WTC11 (cell line): ENCODE data around the gene NCKAP5. TPM values are rescaled to one million over a fixed set of nuclear protein-coding genes. Genes with fewer than 3 reads are reported as not detected.

ENCODE experiments used
- ATAC-seq: fragments of 200-7000 bp; cut with Tn5 transposase; 2 replicates; pipeline ENCODE4 v1.10.0; 2021; ENCODE audit warnings: mild to moderate bottlenecking, moderate library complexity
- CTCF ChIA-PET: fragments of 300-600 bp; sonication (Branson Sonifier 250); formaldehyde crosslinking; loops from one replicate; lab custom pipeline; 2021; ENCODE audit warnings: antibody characterized with exemption; lab: Charles Lee
- POLR2A ChIA-PET: fragments of 350-600 bp; sonication (Branson Sonifier 250); formaldehyde crosslinking; loops from one replicate; lab custom pipeline; 2021; ENCODE audit warnings: antibody characterized with exemption; lab: Charles Lee
- DNase-seq: peaks from one replicate; pipeline ENCODE4 v3.0.0; 2021; ENCODE audit warnings: low spot score
- H3K27ac Mint-ChIP-seq: 2 replicates; pipeline ENCODE4 v1.8.0; 2021; ENCODE audit warnings: mixed read lengths
- H3K27me3 Mint-ChIP-seq: 2 replicates; pipeline ENCODE4 v1.8.0; 2021; ENCODE audit warnings: low read depth, mild to moderate bottlenecking, moderate library complexity, mixed read lengths
- H3K36me3 Mint-ChIP-seq: 2 replicates; pipeline ENCODE4 v1.8.0; 2021; ENCODE audit warnings: mixed read lengths
- H3K4me1 Mint-ChIP-seq: 2 replicates; pipeline ENCODE4 v1.8.0; 2022; ENCODE audit warnings: mixed read lengths
- H3K4me3 Mint-ChIP-seq: 2 replicates; pipeline ENCODE4 v1.8.0; 2021; ENCODE audit warnings: mild to moderate bottlenecking, moderate library complexity, mixed read lengths
- H3K9me3 Mint-ChIP-seq: 2 replicates; pipeline ENCODE4 v1.8.0; 2021; ENCODE audit warnings: mixed read lengths
- CREB1 ChIP-seq: sonication (generic); formaldehyde crosslinking; IDR thresholded peaks from 2 replicates; pipeline ENCODE4 v1.8.0; 2023; ENCODE audit warnings: mild to moderate bottlenecking, missing genetic modification reagents
- CREM ChIP-seq: sonication (generic); formaldehyde crosslinking; IDR thresholded peaks from 2 replicates; pipeline ENCODE4 v1.8.1; 2022; ENCODE audit warnings: mild to moderate bottlenecking, missing genetic modification reagents, moderate library complexity
- E2F1 ChIP-seq: sonication (generic); formaldehyde crosslinking; IDR thresholded peaks from 2 replicates; pipeline ENCODE4 v1.8.0; 2022; ENCODE audit warnings: mild to moderate bottlenecking, missing genetic modification reagents
- ELF4 ChIP-seq: sonication (generic); formaldehyde crosslinking; IDR thresholded peaks from 2 replicates; pipeline ENCODE4 v1.8.1; 2022; ENCODE audit warnings: low read depth, mild to moderate bottlenecking, moderate library complexity, missing genetic modification reagents
- ERG ChIP-seq: fragments of 250-450 bp; sonication (Bioruptor Pico); IDR thresholded peaks from 2 replicates; pipeline ENCODE4 v1.8.0; 2021; ENCODE audit warnings: mild to moderate bottlenecking
- ETV6 ChIP-seq: sonication (generic); formaldehyde crosslinking; IDR thresholded peaks from 2 replicates; pipeline ENCODE4 v1.8.1; 2022; ENCODE audit warnings: mild to moderate bottlenecking, missing genetic modification reagents
- FOXK1 ChIP-seq: sonication (generic); formaldehyde crosslinking; IDR thresholded peaks from 2 replicates; pipeline ENCODE4 v1.8.0; 2022; ENCODE audit warnings: mild to moderate bottlenecking, moderate library complexity, missing genetic modification reagents
- HMGA2 ChIP-seq: fragments of 250-450 bp; sonication (Bioruptor Pico); IDR thresholded peaks from 2 replicates; pipeline ENCODE4 v1.4.0; 2021; ENCODE audit warnings: mild to moderate bottlenecking, moderate library complexity
- HMGXB4 ChIP-seq: sonication (generic); formaldehyde crosslinking; IDR thresholded peaks from 2 replicates; pipeline ENCODE4 v1.8.1; 2023; ENCODE audit warnings: mild to moderate bottlenecking, moderate library complexity, missing genetic modification reagents
- IRF1 ChIP-seq: sonication (generic); formaldehyde crosslinking; IDR thresholded peaks from 2 replicates; pipeline ENCODE4 v1.8.0; 2023; ENCODE audit warnings: missing genetic modification reagents
- MYBL2 ChIP-seq: sonication (generic); formaldehyde crosslinking; IDR thresholded peaks from 2 replicates; pipeline ENCODE4 v1.8.1; 2023; ENCODE audit warnings: mild to moderate bottlenecking, moderate library complexity, missing genetic modification reagents
- NR3C1 ChIP-seq: sonication (generic); formaldehyde crosslinking; conservative IDR thresholded peaks from 2 replicates; pipeline ENCODE4 v1.8.1; 2023; ENCODE audit warnings: low read depth, mild to moderate bottlenecking, missing genetic modification reagents
- PRDM15 ChIP-seq: sonication (generic); formaldehyde crosslinking; IDR thresholded peaks from 2 replicates; pipeline ENCODE4 v1.8.0; 2022; ENCODE audit warnings: missing genetic modification reagents
- TCF7 ChIP-seq: sonication (generic); formaldehyde crosslinking; IDR thresholded peaks from 2 replicates; pipeline ENCODE4 v1.8.0; 2022; ENCODE audit warnings: mild to moderate bottlenecking, low read depth, missing genetic modification reagents, moderate library complexity
- TP53 ChIP-seq: sonication (generic); formaldehyde crosslinking; IDR thresholded peaks from 2 replicates; pipeline ENCODE4 v1.8.1; 2023; ENCODE audit warnings: mild to moderate bottlenecking, missing genetic modification reagents
- USF2 ChIP-seq: sonication (generic); formaldehyde crosslinking; IDR thresholded peaks from 2 replicates; pipeline ENCODE4 v1.8.1; 2023; ENCODE audit warnings: mild to moderate bottlenecking, missing genetic modification reagents, moderate library complexity
- ZBTB21 ChIP-seq: sonication (generic); formaldehyde crosslinking; IDR thresholded peaks from 2 replicates; pipeline ENCODE4 v1.8.1; 2023; ENCODE audit warnings: mild to moderate bottlenecking, missing genetic modification reagents, borderline replicate concordance
- ZNF138 ChIP-seq: sonication (generic); formaldehyde crosslinking; conservative IDR thresholded peaks from 2 replicates; pipeline ENCODE4 v1.8.1; 2022; ENCODE audit warnings: mild to moderate bottlenecking, moderate library complexity, missing genetic modification reagents
- ZNF532 ChIP-seq: fragments of 250-450 bp; sonication (Bioruptor Pico); IDR thresholded peaks from 2 replicates; pipeline ENCODE4 v1.9.0; 2021; ENCODE audit warnings: mild to moderate bottlenecking, borderline replicate concordance
- total RNA-seq: library from RNA; stranded (reverse); gene quantifications from 3 replicates; pipeline ENCODE4 v1.2.3, GENCODE V29; 2021

Gene NCKAP5
- total RNA-seq, 1 experiment from 2014 or later: 0.55 TPM

GRCh38 chr2:132897111-132897510 is 671.2 kb downstream of the NCKAP5 start:
- Mint-ChIP-seq H3K36me3 (no peaks in the 10 kb centered on the region), H3K27me3 (no peaks in the 10 kb centered on the region), H3K27ac (no peak overlapping the region), H3K4me1 (no peaks in the 10 kb centered on the region; the same call in 1 of the 2 replicates), H3K9me3 (peaks cover 6% of the 10 kb centered on the region; the same call in 1 of the 2 replicates), H3K4me3 (no peak overlapping the region)
- no peak for TF ChIP-seq E2F1 (CRISPR knock-in tag)
- TF ChIP-seq NR3C1: no peak
- no peak for TF ChIP-seq ELF4 (CRISPR knock-in tag)
- no peak for TF ChIP-seq MYBL2 (CRISPR knock-in tag)
- TF ChIP-seq TCF7 (CRISPR knock-in tag): no peak
- no peak for TF ChIP-seq ZNF532 (CRISPR knock-in tag)
- ChIA-PET POLR2A (no interaction called here), CTCF (no interaction called here)
- ATAC-seq: no peak
- DNase-seq: no peak

- H3K27me3 Mint-ChIP-seq: no peaks in the 10 kb centered on the region
- H3K27ac Mint-ChIP-seq: no peak overlapping the region
- TF ChIP-seq HMGXB4 (CRISPR knock-in tag) (no peak), ZNF138 (no peak), ZBTB21 (no peak), FOXK1 (CRISPR knock-in tag) (no peak), USF2 (CRISPR knock-in tag) (no peak), HMGA2 (CRISPR knock-in tag) (no peak), TP53 (CRISPR knock-in tag) (no peak), ETV6 (CRISPR knock-in tag) (no peak)
- TF ChIP-seq, all 79 proteins: peak for 0
- ChIA-PET CTCF (interaction anchor here (0.6 kb wide), 1 partner anchor 305 kb away, joined by 5 read pairs; no protein-coding TSS in a partner anchor), POLR2A (no interaction called here)
- Mint-ChIP-seq H3K36me3 (no peaks in the 10 kb centered on the region), H3K4me3 (no peak overlapping the region), H3K9me3 (peaks cover 6% of the 10 kb centered on the region; the same call in 1 of the 2 replicates), H3K4me1 (peaks cover 5% of the 10 kb centered on the region)
- DNase-seq (no peak), ATAC-seq (no peak)
These were observed 672.2 kb downstream of the NCKAP5 start for GRCh38 chr2:132896073-132896472.

- H3K9me3 Mint-ChIP-seq: peaks cover 9% of the 10 kb centered on the region
- TF ChIP-seq ERG (no peak), ZBTB21 (no peak), IRF1 (CRISPR knock-in tag) (no peak), TP53 (CRISPR knock-in tag) (no peak), CREB1 (CRISPR knock-in tag) (no peak), PRDM15 (no peak), CREM (no peak)
These were observed 676.8 kb downstream of the NCKAP5 start for GRCh38 chr2:132891498-132891897.

More at GRCh38 chr2:132891498-132891897, 676.8 kb downstream of the NCKAP5 start:
- Mint-ChIP-seq H3K36me3 (peaks cover 6% of the 10 kb centered on the region), H3K4me1 (peaks cover 5% of the 10 kb centered on the region), H3K27ac (no peak overlapping the region), H3K4me3 (no peak overlapping the region), H3K27me3 (no peaks in the 10 kb centered on the region)
- ATAC-seq: no peak
- POLR2A ChIA-PET: no interaction called here
- CTCF ChIA-PET: no interaction called here
- DNase-seq: no peak
